A549 (cell line): ENCODE data around the gene SYCE3. TPM values are rescaled to one million over a fixed set of nuclear protein-coding genes. Genes with fewer than 3 reads are reported as not detected.

Experiments
- ATAC-seq, 2 experiments: fragments of 200-7000 bp in 1 of 2; fragments of >200 bp in 1 of 2; cut with Nextera tagmentation in 1 of 2; cut with Tn5 transposase in 1 of 2; 3 replicates each; pipeline versions ENCODE4 v1.8.0 to v1.9.1; 2018 to 2020; ENCODE audit warnings: mild to moderate bottlenecking in 1 of 2, moderate library complexity in 1 of 2
- CTCF ChIA-PET: fragments of 300-600 bp; sonication (Branson Sonifier 250); formaldehyde crosslinking; extraction: SDS; loops from one replicate; lab custom pipeline; 2021; ENCODE audit warnings: antibody characterized with exemption, inconsistent platforms; lab: Yijun Ruan, JAX
- POLR2A ChIA-PET: fragments of 350-600 bp; formaldehyde crosslinking; extraction: SDS; loops from one replicate; lab custom pipeline; 2021; ENCODE audit warnings: antibody characterized with exemption, inconsistent platforms; lab: Yijun Ruan, JAX
- DNase-seq, 2 experiments: peaks; one replicate each; pipeline versions ENCODE4 v3.0.0 to v3.0.0-alpha.2; 2011 to 2016; ENCODE audit warnings: low read depth in 1 of 2, low spot score in 1 of 2
- FAIRE-seq: peaks from 2 replicates; lab custom pipeline; 2011; peaks lifted over from hg19 to GRCh38; lab: Jason Lieb, UNC
- H3K27ac ChIP-seq, 2 experiments: fragments of >200 bp; sonication (Bioruptor Twin); formaldehyde crosslinking; 3 replicates each; pipeline ENCODE4 v1.5.1; 2016 to 2017
- H3K4me1 ChIP-seq: fragments of >200 bp; sonication (Bioruptor Twin); formaldehyde crosslinking; 3 replicates; pipeline ENCODE4 v1.6.1; 2016
- H3K4me2 ChIP-seq: fragments of >200 bp; sonication (Bioruptor Twin); formaldehyde crosslinking; 3 replicates; pipeline ENCODE4 v1.6.1; 2016
- H3K4me3 ChIP-seq: fragments of >200 bp; sonication (Bioruptor Twin); formaldehyde crosslinking; 3 replicates; pipeline ENCODE4 v1.5.1; 2016
- H3K9me3 ChIP-seq: fragments of >200 bp; sonication (Bioruptor Twin); formaldehyde crosslinking; 3 replicates; pipeline ENCODE4 v1.6.1; 2016
- ATOH8 ChIP-seq: fragments of 250-450 bp; sonication (Bioruptor Pico); IDR thresholded peaks from 2 replicates; pipeline ENCODE4 v1.5.0; 2020; ENCODE audit warnings: low read depth, mild to moderate bottlenecking, moderate library complexity
- BCL3 ChIP-seq: fragments of >200 bp; sonication (Bioruptor Twin); formaldehyde crosslinking; IDR thresholded peaks from 3 replicates; pipeline ENCODE4 v1.6.1; 2016
- BHLHE40 ChIP-seq: IDR thresholded peaks from 2 replicates; pipeline ENCODE4 v1.6.1; 2012; ENCODE audit warnings: low read depth, low read length, inconsistent platforms
- CBX8 ChIP-seq: fragments of 200-600 bp; sonication (generic); IDR thresholded peaks from 2 replicates; pipeline ENCODE4 v1.6.1; 2016
- CEBPB ChIP-seq, 2 experiments: fragments of >200 bp in 1 of 2; sonication (Bioruptor Twin) in 1 of 2; formaldehyde crosslinking in 1 of 2; IDR thresholded peaks; 2 replicates each; pipeline ENCODE4 v1.6.1; 2012 to 2016
- CTCF ChIP-seq: fragments of >200 bp; sonication (Bioruptor Twin); formaldehyde crosslinking; IDR thresholded peaks from 3 replicates; pipeline ENCODE4 v1.5.1; 2016
- EHF ChIP-seq: fragments of 250-450 bp; sonication (Bioruptor Pico); IDR thresholded peaks from 2 replicates; pipeline ENCODE4 v1.5.0; 2020; ENCODE audit warnings: mild to moderate bottlenecking
- ESRRA ChIP-seq: fragments of 150-350 bp; IDR thresholded peaks from 2 replicates; pipeline ENCODE4 v1.6.1; 2014; ENCODE audit warnings: mild to moderate bottlenecking, low read length, borderline replicate concordance
- FOSB ChIP-seq: fragments of 250-450 bp; sonication (Bioruptor Pico); IDR thresholded peaks from 2 replicates; pipeline ENCODE4 v1.5.0; 2020; ENCODE audit warnings: mild to moderate bottlenecking, moderate library complexity
- FOXS1 ChIP-seq: fragments of 250-450 bp; sonication (Bioruptor Pico); IDR thresholded peaks from 2 replicates; pipeline ENCODE4 v1.5.0; 2020; ENCODE audit warnings: mild to moderate bottlenecking, moderate library complexity
- HDAC2 ChIP-seq: fragments of 200-600 bp; sonication (generic); IDR thresholded peaks from 2 replicates; pipeline ENCODE4 v1.6.1; 2016
- HOXB13 ChIP-seq: fragments of 250-450 bp; sonication (Bioruptor Pico); IDR thresholded peaks from 2 replicates; pipeline ENCODE4 v1.5.0; 2020; ENCODE audit warnings: low read depth, mild to moderate bottlenecking, moderate library complexity
- HOXB5 ChIP-seq: fragments of 250-450 bp; sonication (Bioruptor Pico); IDR thresholded peaks from 2 replicates; pipeline ENCODE4 v1.5.0; 2020; ENCODE audit warnings: mild to moderate bottlenecking, moderate library complexity
- JUN ChIP-seq, 2 experiments: fragments of >200 bp; sonication (Bioruptor Twin); formaldehyde crosslinking; IDR thresholded peaks; 2 replicates in 1 of 2; 3 replicates in 1 of 2; pipeline ENCODE4 v1.6.1; 2016 to 2017
- KDM5A ChIP-seq: fragments of 200-600 bp; sonication (generic); IDR thresholded peaks from 2 replicates; pipeline ENCODE4 v1.6.1; 2016; ENCODE audit warnings: antibody characterized with exemption, mild to moderate bottlenecking
- MAX ChIP-seq: IDR thresholded peaks from 2 replicates; pipeline ENCODE4 v1.6.1; 2012
- NFE2L2 ChIP-seq: fragments of 150-350 bp; conservative IDR thresholded peaks from 2 replicates; pipeline ENCODE4 v1.6.1; 2014; ENCODE audit warnings: low read length
- NPAS2 ChIP-seq: fragments of 250-450 bp; sonication (Bioruptor Pico); IDR thresholded peaks from 2 replicates; pipeline ENCODE4 v1.8.0; 2022; ENCODE audit warnings: mild to moderate bottlenecking, moderate library complexity, borderline replicate concordance
- NR3C1 ChIP-seq: fragments of >200 bp; sonication (Bioruptor Twin); formaldehyde crosslinking; IDR thresholded peaks from 3 replicates; pipeline ENCODE4 v1.6.1; 2017
- PBX3 ChIP-seq: IDR thresholded peaks from 2 replicates; pipeline ENCODE4 v1.6.1; 2012
- POLR2AphosphoS2 ChIP-seq: conservative IDR thresholded peaks from 2 replicates; pipeline ENCODE4 v1.6.1; 2012; ENCODE audit warnings: low read length, improper control_type of control experiment, inconsistent platforms
- REST ChIP-seq: fragments of 200-600 bp; sonication (generic); IDR thresholded peaks from 2 replicates; pipeline ENCODE4 v1.6.1; 2016; ENCODE audit warnings: antibody characterized with exemption, mild to moderate bottlenecking, moderate library complexity
- RFX5 ChIP-seq: fragments of 450-650 bp; IDR thresholded peaks from 2 replicates; pipeline ENCODE4 v1.7.1; 2014; ENCODE audit warnings: antibody characterized with exemption, mild to moderate bottlenecking, moderate library complexity
- SMC3 ChIP-seq: fragments of >200 bp; sonication (Bioruptor Twin); formaldehyde crosslinking; IDR thresholded peaks from 3 replicates; pipeline ENCODE4 v1.6.1; 2018; ENCODE audit warnings: inconsistent platforms
- SREBF2 ChIP-seq: fragments of 450-650 bp; IDR thresholded peaks from 2 replicates; pipeline ENCODE4 v1.6.1; 2014; ENCODE audit warnings: mild to moderate bottlenecking, moderate library complexity
- USF2 ChIP-seq: fragments of 450-650 bp; IDR thresholded peaks from 2 replicates; pipeline ENCODE4 v1.6.1; 2014; ENCODE audit warnings: antibody characterized with exemption
- ZSCAN20 ChIP-seq: fragments of 250-450 bp; sonication (Bioruptor Pico); IDR thresholded peaks from 2 replicates; pipeline ENCODE4 v1.8.0; 2022; ENCODE audit warnings: mild to moderate bottlenecking, moderate library complexity
- WGBS: methylation state at CpG from one replicate; pipeline ENCODE4 v1.1.6; 2017; ENCODE audit errors: missing lambda C conversion rate; 5-methylcytosine and 5-hydroxymethylcytosine counted together
- polyA plus RNA-seq, 4 experiments: library from polyadenylated mRNA; depleted of rRNA in 3 of 4; stranded (reverse); fragments of >200 nt; fragmentation: RNase III in 1 of 4; extraction: RNeasy Plus Mini Kit Qiagen cat#74134 plus additional on column Dnase treatment in 1 of 4; gene quantifications; 2 replicates in 3 of 4; 3 replicates in 1 of 4; pipeline ENCODE4 v1.2.3, GENCODE V29; 2011 to 2017

The SYCE3 gene
- polyA plus RNA-seq, 2 of the 4 experiments (the other 2 are of a cell fraction): 0.45 to 0.59 TPM

GRCh38 chr22:50553310-50553709 is 9.4 kb downstream of the SYCE3 start:
- ChIA-PET POLR2A (no interaction called here), CTCF (interaction anchor here (1.0 kb wide), 1 partner anchor 9 kb away, joined by 3 read pairs; the partner anchor contains the start of gene SYCE3)
- Histone ChIP-seq H3K9me3 (no peaks in the 10 kb centered on the region), H3K4me3 (no peak overlapping the region)
- no peak for DNase-seq
- no peak for ATAC-seq
- TF ChIP-seq PBX3: no peak
- no peak for TF ChIP-seq NPAS2 (CRISPR knock-in tag)
- TF ChIP-seq SREBF2: no peak
- TF ChIP-seq HDAC2: no peak
- TF ChIP-seq JUN (IDR thresholded peaks at IDR 0.05): no peak
- TF ChIP-seq MAX: no peak
- TF ChIP-seq BHLHE40: no peak
- no peak for TF ChIP-seq KDM5A
- TF ChIP-seq HOXB5 (CRISPR knock-in tag): no peak
- TF ChIP-seq RFX5: no peak
- no peak for TF ChIP-seq CEBPB (IDR thresholded peaks at IDR 0.05)
- no peak for TF ChIP-seq SMC3
- TF ChIP-seq NFE2L2: no peak
- no peak for TF ChIP-seq USF2
- no peak for TF ChIP-seq BCL3
- no peak for TF ChIP-seq EHF (CRISPR knock-in tag)
- no peak for TF ChIP-seq ZSCAN20 (CRISPR knock-in tag)
- TF ChIP-seq, all 56 proteins: peak for 0
- 66% methylated on average over 8 of the region's 8 CpGs for WGBS
- Histone ChIP-seq H3K4me2 (no peak overlapping the region), H3K4me1 (no peaks in the 10 kb centered on the region), H3K27ac (no peak overlapping the region)
- FAIRE-seq: no peak

GRCh38 chr22:50551160-50551752 is 11.5 kb downstream of the SYCE3 start:
- Histone ChIP-seq H3K4me2 (no peak overlapping the region), H3K27ac (no peak overlapping the region), H3K9me3 (no peaks in the 10 kb centered on the region), H3K4me3 (no peak overlapping the region), H3K4me1 (no peaks in the 10 kb centered on the region; the same call in 1 of the 3 replicates)
- DNase-seq (no peak), ATAC-seq (no peak), FAIRE-seq (no peak)
- POLR2A ChIA-PET: no interaction called here
- CTCF ChIA-PET: interaction anchor here (0.9 to 2.9 kb wide), 4 partner anchors 9 to 26 kb away, joined by 3 to 13 read pairs (median 5); partner anchors contain the start of genes SCO2 and SYCE3
- WGBS: 85% methylated on average over 8 of the region's 11 CpGs
- TF ChIP-seq NPAS2 (CRISPR knock-in tag) (no peak), NR3C1 (no peak), FOXS1 (CRISPR knock-in tag) (no peak), SMC3 (no peak), KDM5A (no peak), ESRRA (no peak), MAX (no peak), ATOH8 (no peak), CBX8 (no peak), NFE2L2 (no peak), REST (no peak), HOXB13 (CRISPR knock-in tag) (no peak), FOSB (CRISPR knock-in tag) (no peak), BHLHE40 (no peak), POLR2AphosphoS2 (no peak), CTCF (no peak)
